ENCODE results near the gene UBE2D3.
A peak's percentile ranks its signal among the peaks of the same experiment; 100 is the strongest.

GRCh38 chr4:102760645-102761295, 66.6 kb downstream of the UBE2D3 start, which contains the start of gene MANBA:
- no peak for TF ChIP-seq CTCF (IDR thresholded peaks at IDR 0.05)
- peak; percentile 28; the same call in 1 of the 2 replicates for TF ChIP-seq POLR2AphosphoS5 (IDR thresholded peaks at IDR 0.05; ENCODE audit: low read depth, low read length)
- no peak for TF ChIP-seq TCF7L2 (IDR thresholded peaks at IDR 0.05; ENCODE audit: low read depth, low read length)
- no peak for TF ChIP-seq REST (IDR thresholded peaks at IDR 0.05; ENCODE audit: insufficient read depth in 1 of 2, low read depth in 2 of 2, low read length in 1 of 2)
